HL-60/S4 (cell line): ENCODE data around the gene TUNAR.

Source experiments
- in situ Hi-C: fragments of 300-500 bp; cut with MboI; formaldehyde crosslinking; loops from 2 replicates; pipeline ENCODE4 v1.14.3; 2022; ENCODE audit warnings: low sequenced_read_pairs

TUNAR gene

GRCh38 chr14:95911456-95911855, 34.8 kb downstream of the TUNAR start:
- in situ Hi-C loops: no loop called here

- in situ Hi-C loops: no loop called here
Observed at GRCh38 chr14:95915330-95915729, 38.7 kb downstream of the TUNAR start.

GRCh38 chr14:95918466-95918865, 41.8 kb downstream of the TUNAR start:
- in situ Hi-C loops: no loop called here

GRCh38 chr14:95920769-95921438, 44.3 kb downstream of the TUNAR start:
- in situ Hi-C loops: no loop called here

DNA sequence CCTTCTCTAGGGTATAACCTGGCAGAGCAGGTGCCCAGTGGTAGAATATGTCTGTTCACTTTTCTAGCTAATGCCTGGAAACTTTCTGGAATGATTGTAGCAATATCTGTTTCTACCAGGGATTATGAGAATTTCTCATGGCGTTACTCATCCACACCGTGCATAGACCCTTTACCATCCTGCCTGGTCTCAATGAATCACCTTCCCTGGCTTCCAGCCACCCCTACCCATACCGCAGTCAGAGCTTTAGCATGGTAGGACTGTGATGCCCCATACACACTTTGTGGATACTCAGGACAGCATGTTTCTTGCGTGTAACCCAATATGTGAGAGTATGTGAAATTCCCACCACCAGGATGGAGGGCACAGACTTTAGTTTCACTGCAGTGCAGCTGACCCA, 45.4 kb downstream of the TUNAR start:
- in situ Hi-C loops: no loop called here

GRCh38 chr14:95928751-95929150, 52.1 kb downstream of the TUNAR start:
- in situ Hi-C loops: no loop called here

DNA sequence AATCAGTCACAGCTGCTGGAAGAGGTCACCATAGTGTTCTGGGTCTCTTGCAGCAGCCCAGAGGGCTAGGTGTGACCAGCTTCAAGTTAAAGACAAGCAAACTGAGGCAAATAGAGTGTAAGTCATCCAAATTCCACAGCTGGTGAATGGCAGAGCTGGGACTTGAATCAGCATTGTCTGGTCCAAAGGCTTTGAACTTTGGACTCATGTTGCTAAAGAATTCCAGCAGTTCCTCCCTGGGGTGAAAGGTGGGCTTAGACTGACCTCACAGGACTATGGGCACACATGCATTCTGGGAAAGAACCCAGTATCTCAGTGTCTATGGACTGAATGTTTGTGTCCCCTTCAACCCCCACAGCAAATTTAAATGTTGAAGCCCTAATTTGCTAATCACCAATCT, 54.8 kb downstream of the TUNAR start:
- in situ Hi-C loops: no loop called here

DNA sequence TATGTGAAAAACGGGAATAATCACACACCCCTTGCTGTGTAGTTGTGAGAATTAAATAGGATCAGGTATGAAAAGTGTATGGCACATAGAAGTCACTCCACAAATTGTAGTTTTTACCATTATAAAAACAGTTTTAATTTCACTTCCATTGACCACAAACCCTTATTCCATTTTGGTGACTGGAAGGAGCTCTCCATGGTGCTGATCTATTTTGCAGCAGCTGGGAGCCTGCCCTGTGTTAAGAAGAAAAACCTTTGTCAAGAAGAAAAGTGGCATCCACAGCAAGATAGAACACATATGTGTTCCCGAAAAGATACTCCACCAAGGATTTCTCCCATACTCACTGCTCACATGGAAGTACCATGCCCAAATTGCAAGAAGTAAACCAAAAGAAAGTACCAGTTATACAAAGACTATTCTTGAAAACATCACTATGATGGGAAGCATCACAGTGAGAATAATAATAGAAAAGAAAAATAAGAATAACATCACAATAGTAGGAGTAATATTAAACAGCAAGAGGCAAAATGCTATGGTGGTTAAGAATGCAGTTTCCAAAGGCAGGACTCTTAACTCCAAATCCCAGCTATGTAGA, 58.7 kb downstream of the TUNAR start:
- in situ Hi-C loops: no loop called here

- in situ Hi-C loops: no loop called here
Observed at GRCh38 chr14:95936041-95936440, 59.4 kb downstream of the TUNAR start.

GRCh38 chr14:95939335-95939734, 62.7 kb downstream of the TUNAR start:
- in situ Hi-C loops: no loop called here

DNA sequence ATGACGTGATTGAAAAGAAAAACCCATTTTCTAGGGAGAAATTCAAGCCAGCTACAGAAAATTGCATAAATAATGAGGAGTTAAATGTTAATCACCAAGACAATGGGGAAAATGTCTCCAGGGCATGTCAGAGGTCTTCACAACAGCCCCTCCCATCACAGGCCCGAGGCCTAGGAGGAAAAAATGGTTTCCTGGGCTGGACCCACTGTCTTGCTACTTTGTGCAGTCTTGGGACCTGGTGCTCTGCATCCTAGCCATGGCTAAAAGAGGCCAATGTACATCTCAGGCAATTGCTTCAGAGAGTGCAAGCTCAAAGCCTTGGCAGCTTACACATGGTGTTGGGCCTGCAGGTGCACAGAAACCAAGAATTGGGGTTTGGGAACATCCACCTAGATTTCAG, 65.3 kb downstream of the TUNAR start:
- in situ Hi-C loops: no loop called here

- in situ Hi-C loops: no loop called here
Observed at GRCh38 chr14:95943699-95944098, 67.1 kb downstream of the TUNAR start.

DNA sequence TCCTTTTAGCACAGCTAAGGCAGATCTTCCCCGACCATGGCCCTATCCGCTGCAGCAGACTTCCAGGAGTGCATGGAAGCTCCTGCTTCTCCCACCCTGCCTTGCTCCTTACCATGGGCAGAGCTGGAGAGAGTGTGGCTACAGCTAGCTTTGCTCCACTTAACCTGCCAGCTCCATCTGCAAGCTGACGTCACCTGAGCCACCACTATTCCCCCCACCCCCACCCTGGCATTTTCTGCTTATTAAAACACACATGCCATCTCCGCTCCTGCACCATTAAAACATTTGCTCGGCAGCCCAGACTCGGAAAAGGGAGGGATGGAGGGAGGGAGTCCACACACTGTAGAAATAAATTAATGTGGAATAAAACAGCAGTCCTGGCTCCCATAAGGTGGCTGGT, 67.8 kb downstream of the TUNAR start:
- in situ Hi-C loops: no loop called here

DNA sequence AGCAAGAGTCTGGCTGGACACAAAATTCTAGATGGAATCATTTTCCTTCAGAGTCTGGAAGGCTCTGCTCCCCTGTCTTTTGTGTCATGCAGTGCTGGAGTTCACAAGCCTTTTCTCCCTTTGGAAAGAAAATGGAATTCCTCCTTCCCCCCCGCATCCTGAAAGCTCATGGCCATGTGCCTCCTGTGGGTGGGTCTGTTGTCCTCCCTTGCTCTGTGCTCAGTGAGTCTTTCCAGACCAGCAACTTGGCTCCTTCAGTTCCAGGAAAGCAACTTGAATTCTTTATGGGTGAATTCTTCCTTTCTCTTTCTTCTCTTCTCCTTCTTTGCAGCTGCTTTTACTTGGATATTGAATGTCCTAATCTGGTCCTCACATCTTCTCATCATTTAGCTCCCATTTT, 70.2 kb downstream of the TUNAR start:
- in situ Hi-C loops: no loop called here

GRCh38 chr14:95948558-95948981, 71.9 kb downstream of the TUNAR start:
- in situ Hi-C loops: no loop called here

- in situ Hi-C loops: no loop called here
Observed at GRCh38 chr14:95951359-95951758, 74.7 kb downstream of the TUNAR start.

GRCh38 chr14:95953111-95953724, 76.6 kb downstream of the TUNAR start:
- in situ Hi-C loops: no loop called here

DNA sequence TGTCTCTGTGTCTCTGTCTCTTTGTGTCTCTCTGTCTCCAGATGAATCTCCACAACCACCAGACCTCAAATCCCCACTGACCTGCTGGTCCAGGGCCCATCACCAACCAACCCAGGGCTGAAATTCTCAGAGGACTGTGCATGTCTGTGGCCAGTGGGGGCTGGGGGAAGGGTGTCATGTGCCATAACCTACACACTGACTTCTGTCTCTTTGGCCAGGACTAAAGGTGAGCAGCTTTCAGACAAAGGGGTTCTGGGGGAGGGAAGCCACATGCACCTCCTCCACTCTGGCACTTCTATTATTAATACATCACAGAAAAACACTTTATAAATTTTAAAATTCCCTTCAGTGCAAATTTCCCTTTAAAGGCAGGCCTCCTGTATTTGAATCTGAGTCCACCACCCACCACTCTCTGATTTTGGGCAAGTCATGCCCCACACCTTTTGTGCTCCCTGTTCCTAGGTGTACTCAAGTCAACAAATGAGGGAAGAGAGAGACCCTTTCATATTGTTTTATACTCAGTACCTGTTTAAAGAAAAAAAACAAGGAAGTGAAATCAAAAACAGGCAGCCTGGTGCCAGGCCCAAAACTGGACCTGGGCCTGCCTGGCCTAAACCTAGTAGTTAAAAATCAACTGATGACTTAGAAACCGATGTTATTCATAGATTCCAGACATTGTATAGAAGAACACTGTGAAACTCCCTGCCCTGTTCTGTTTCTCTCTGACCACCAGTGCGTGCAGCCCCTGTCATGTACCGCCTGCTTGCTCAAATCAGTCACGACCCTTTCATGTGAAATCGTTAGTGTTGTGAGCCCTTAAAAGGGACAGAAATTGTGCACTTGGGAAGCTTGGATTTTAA, 80.2 kb downstream of the TUNAR start:
- in situ Hi-C loops: no loop called here

DNA sequence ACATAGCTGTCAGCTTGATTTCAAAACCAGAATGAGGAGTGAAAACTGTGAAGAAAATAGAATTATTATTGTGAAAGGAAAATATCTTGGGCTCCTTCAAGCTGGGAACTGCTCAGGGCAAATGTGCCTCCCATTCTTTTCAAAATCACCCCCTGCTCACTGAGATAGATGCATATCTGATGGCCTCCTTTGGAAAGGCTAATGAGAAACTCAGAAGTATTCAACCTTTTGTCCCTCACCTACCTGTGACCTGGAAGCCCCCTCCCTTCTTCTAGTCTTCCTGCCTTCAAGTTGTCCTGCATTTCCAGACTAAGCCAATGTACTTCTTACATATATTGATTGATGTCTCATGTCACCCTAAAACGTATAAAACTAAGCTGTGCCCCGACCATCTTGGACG, 81.5 kb downstream of the TUNAR start:
- in situ Hi-C loops: no loop called here

GRCh38 chr14:95959317-95959716, 82.7 kb downstream of the TUNAR start:
- in situ Hi-C loops: no loop called here

DNA sequence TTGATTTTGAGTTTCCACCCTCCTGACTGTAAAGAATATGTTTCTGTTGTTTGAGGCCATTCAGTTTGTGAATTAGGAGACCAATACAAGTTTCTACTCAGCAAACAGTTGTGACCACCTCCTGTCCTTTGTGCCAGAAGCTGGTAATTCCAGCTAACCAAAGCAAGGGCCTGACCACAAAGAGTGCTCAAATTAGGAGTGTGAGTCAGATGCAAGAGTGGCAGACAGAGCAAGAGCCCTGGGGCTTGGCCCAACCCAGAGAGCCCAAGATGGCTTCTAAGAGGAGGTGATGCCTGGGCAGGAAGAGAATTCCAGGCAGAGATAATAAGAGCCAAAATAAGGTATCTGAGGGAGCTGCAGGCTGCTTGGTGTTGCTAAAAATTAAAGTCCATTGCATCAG, 84.8 kb downstream of the TUNAR start:
- in situ Hi-C loops: no loop called here

GRCh38 chr14:95964901-95965300, 88.3 kb downstream of the TUNAR start:
- in situ Hi-C loops: no loop called here
